IMR-90 (cell line): ENCODE results near the gene SOS1. TPM values are rescaled to one million over a fixed set of nuclear protein-coding genes. Genes with fewer than 3 reads are reported as not detected.

Experiments used
- ATAC-seq: fragments of 200-7000 bp; cut with Tn5 transposase; 2 replicates; pipeline ENCODE4 v1.9.1; 2020; ENCODE audit warnings: low read depth, mild to moderate bottlenecking, moderate library complexity
- BruUV-seq: library from RNA; stranded (reverse); fragments of 400-500 nt; replicated peaks from 2 replicates; lab custom pipeline; 2021; lab: Mats Ljungman, UMichigan
- CTCF ChIA-PET: fragments of 300-600 bp; formaldehyde crosslinking; extraction: SDS; loops from one replicate; lab custom pipeline; 2021; ENCODE audit warnings: antibody characterized with exemption; lab: Yijun Ruan, JAX
- POLR2A ChIA-PET: fragments of 300-600 bp; sonication (Branson Sonifier 250); formaldehyde crosslinking; loops from one replicate; lab custom pipeline; 2022; ENCODE audit warnings: antibody characterized with exemption; ENCODE audit not compliant: unreplicated experiment; lab: Charles Lee
- DNase-seq: peaks from one replicate; pipeline ENCODE4 v3.0.0; 2013
- H2AFZ ChIP-seq: replicated peaks from 2 replicates; pipeline ENCODE3; 2013; ENCODE audit warnings: low read length, mild to moderate bottlenecking; ENCODE audit not compliant: poor library complexity
- H2AK5ac ChIP-seq: 2 replicates; pipeline ENCODE4 v1.6.1; 2013; ENCODE audit warnings: low read depth, low read length, inconsistent platforms
- H2AK9ac ChIP-seq: replicated peaks from 2 replicates; pipeline ENCODE3; 2013; ENCODE audit warnings: mild to moderate bottlenecking, low read depth, low read length, moderate library complexity; ENCODE audit not compliant: poor library complexity
- H2BK120ac ChIP-seq: 2 replicates; pipeline ENCODE4 v1.6.1; 2013; ENCODE audit warnings: low read depth, low read length, inconsistent platforms
- H2BK15ac ChIP-seq: 3 replicates; pipeline ENCODE4 v1.6.1; 2013; ENCODE audit warnings: low read depth, low read length, inconsistent platforms
- H2BK20ac ChIP-seq: 2 replicates; pipeline ENCODE4 v1.6.1; 2013; ENCODE audit warnings: low read depth, mild to moderate bottlenecking, inconsistent platforms, low read length, moderate library complexity
- H2BK5ac ChIP-seq: 2 replicates; pipeline ENCODE4 v1.6.1; 2013; ENCODE audit warnings: mild to moderate bottlenecking, low read depth, low read length, inconsistent platforms; ENCODE audit not compliant: poor library complexity, severe bottlenecking
- H3K14ac ChIP-seq: replicated peaks from 2 replicates; pipeline ENCODE4 v1.6.1; 2013; ENCODE audit warnings: low read depth, low read length, inconsistent platforms
- H3K18ac ChIP-seq: 2 replicates; pipeline ENCODE4 v1.6.1; 2013; ENCODE audit warnings: low read depth, low read length, control low read depth
- H3K23ac ChIP-seq: 2 replicates; pipeline ENCODE4 v1.6.1; 2013; ENCODE audit warnings: low read depth, low read length, inconsistent platforms
- H3K27ac ChIP-seq: 2 replicates; pipeline ENCODE4 v1.5.1; 2013; ENCODE audit warnings: mild to moderate bottlenecking, control low read depth, low read length; ENCODE audit not compliant: insufficient read depth
- H3K27me3 ChIP-seq: 2 replicates; pipeline ENCODE4 v1.6.1; 2013; ENCODE audit warnings: low read length; ENCODE audit not compliant: control insufficient read depth, insufficient read depth
- H3K36me3 ChIP-seq: 2 replicates; pipeline ENCODE4 v1.6.1; 2013; ENCODE audit warnings: low read length, mixed read lengths; ENCODE audit not compliant: control insufficient read depth, insufficient read depth
- H3K4ac ChIP-seq: 2 replicates; pipeline ENCODE4 v1.6.1; 2013; ENCODE audit warnings: low read depth, low read length, inconsistent platforms
- H3K4me1 ChIP-seq: 2 replicates; pipeline ENCODE4 v1.6.1; 2013; ENCODE audit warnings: low read length, mixed read lengths; ENCODE audit not compliant: control insufficient read depth, insufficient read depth
- H3K4me2 ChIP-seq: 2 replicates; pipeline ENCODE4 v1.6.1; 2013; ENCODE audit warnings: low read depth, mild to moderate bottlenecking, control low read depth, low read length, moderate library complexity
- H3K4me3 ChIP-seq: 2 replicates; pipeline ENCODE4 v1.5.1; 2013; ENCODE audit warnings: low read depth, mild to moderate bottlenecking, control low read depth, low read length, moderate library complexity; ENCODE audit not compliant: insufficient read depth
- H3K56ac ChIP-seq: 2 replicates; pipeline ENCODE4 v1.6.1; 2013; ENCODE audit warnings: low read length, inconsistent platforms; ENCODE audit not compliant: insufficient read depth; ENCODE audit errors: extremely low read depth
- H3K79me1 ChIP-seq, 2 experiments: 2 replicates each; pipeline ENCODE4 v1.6.1; 2013; ENCODE audit warnings: low read length in 2 of 2, inconsistent platforms in 1 of 2, low read depth in 1 of 2
- H3K9ac ChIP-seq: 2 replicates; pipeline ENCODE4 v1.6.1; 2013; ENCODE audit warnings: low read depth, low read length, control low read depth
- H3K9me1 ChIP-seq: 2 replicates; pipeline ENCODE4 v1.6.1; 2013; ENCODE audit warnings: low read length, inconsistent platforms; ENCODE audit not compliant: insufficient read depth
- H3K9me3 ChIP-seq: 2 replicates; pipeline ENCODE4 v1.6.1; 2013; ENCODE audit warnings: low read length; ENCODE audit not compliant: control insufficient read depth, insufficient read depth
- H4K20me1 ChIP-seq: 2 replicates; pipeline ENCODE4 v1.6.1; 2013; ENCODE audit warnings: low read length, inconsistent platforms; ENCODE audit not compliant: insufficient read depth
- H4K5ac ChIP-seq: 2 replicates; pipeline ENCODE4 v1.6.1; 2013; ENCODE audit warnings: mild to moderate bottlenecking, low read depth, low read length, control low read depth
- H4K8ac ChIP-seq, 2 experiments: 2 replicates each; pipeline ENCODE4 v1.6.1; 2013; ENCODE audit warnings: low read depth in 2 of 2, low read length in 2 of 2, control low read depth in 1 of 2, inconsistent platforms in 1 of 2
- H4K91ac ChIP-seq: 2 replicates; pipeline ENCODE4 v1.6.1; 2013; ENCODE audit warnings: low read depth, low read length, inconsistent platforms; ENCODE audit not compliant: insufficient read depth
- BHLHE40 ChIP-seq: fragments of 150-350 bp; IDR thresholded peaks from 2 replicates; pipeline ENCODE4 v1.6.1; 2016; ENCODE audit warnings: mild to moderate bottlenecking, low read depth, low read length
- MAFK ChIP-seq: IDR thresholded peaks from 2 replicates; pipeline ENCODE4 v1.6.1; 2012; ENCODE audit warnings: low read depth, low read length, improper control_type of control experiment
- MXI1 ChIP-seq: IDR thresholded peaks from 2 replicates; pipeline ENCODE4 v1.6.1; 2012; ENCODE audit warnings: low read depth, mild to moderate bottlenecking, low read length, moderate library complexity, borderline replicate concordance
- POLR2A ChIP-seq: IDR thresholded peaks from 2 replicates; pipeline ENCODE4 v1.6.1; 2012; ENCODE audit warnings: mild to moderate bottlenecking, low read depth, low read length
- WGBS, 2 experiments: methylation state at CpG; one replicate each; pipeline versions ENCODE4 v1.1.5 to v1.1.7; 2013; ENCODE audit warnings: missing lambda C conversion rate in 2 of 2; ENCODE audit not compliant: insufficient read length in 1 of 2; ENCODE audit errors: extremely low coverage in 2 of 2; 5-methylcytosine and 5-hydroxymethylcytosine counted together
- dilution Hi-C: fragments of 300-500 bp; cut with HindIII; formaldehyde crosslinking; loops from one replicate; pipeline ENCODE4 v1.14.3; 2018; ENCODE audit warnings: low sequenced_read_pairs; ENCODE audit not compliant: unreplicated experiment
- in situ Hi-C: fragments of 300-500 bp; cut with MboI; formaldehyde crosslinking; loops from 3 replicates; pipeline ENCODE4 v1.14.3; 2019; ENCODE audit warnings: low sequenced_read_pairs, inconsistent platforms, mixed read lengths
- intact Hi-C: fragments of 100-400 bp; cut with micrococcal nuclease; formaldehyde crosslinking; loops from 2 replicates; pipeline ENCODE4 v1.10.0; 2022
- polyA plus RNA-seq, 3 experiments: library from polyadenylated mRNA; depleted of rRNA; stranded (reverse); fragments of >200 nt; gene quantifications; 2 replicates each; pipeline ENCODE4 v1.2.3, GENCODE V29; 2012; ENCODE audit warnings: low replicate concordance in 1 of 3
- total RNA-seq: library from RNA; depleted of rRNA; stranded (reverse); fragments of >200 nt; gene quantifications from 2 replicates; pipeline ENCODE4 v1.2.3, GENCODE V29; 2012

The SOS1 gene
- total and polyA plus RNA-seq, 2 of the 4 experiments (the other 2 are of a cell fraction): 8.2 to 11.2 TPM

GRCh38 chr2:39015424-39015823 is 105.4 kb downstream of the SOS1 start:
- H3K23ac ChIP-seq: no peak overlapping the region
- no peaks in the 10 kb centered on the region for H4K20me1 ChIP-seq
- no peaks in the 10 kb centered on the region; a peak in 1 of 4 replicates for H3K79me1 ChIP-seq
- H4K8ac ChIP-seq: no peak overlapping the region
- H2BK5ac ChIP-seq: no peak overlapping the region
- H3K4me2 ChIP-seq: no peak overlapping the region
- no peak overlapping the region for H3K4ac ChIP-seq
- DNase-seq: no peak
- H2AK5ac ChIP-seq: no peak overlapping the region
- H2BK120ac ChIP-seq: no peak overlapping the region
- POLR2A ChIA-PET: no interaction called here
- H2BK15ac ChIP-seq: no peak overlapping the region
- in situ Hi-C loops (no loop called here), dilution Hi-C loops (no loop called here), intact Hi-C loops (no loop called here)
- ATAC-seq: no peak
- H4K5ac ChIP-seq: no peak overlapping the region
- H2AK9ac ChIP-seq: no peak overlapping the region
- no peak overlapping the region for H2BK20ac ChIP-seq
- H3K18ac ChIP-seq: no peak overlapping the region
- H3K9me3 ChIP-seq: no peaks in the 10 kb centered on the region
- no CpG with 5 or more reads among the region's 1 CpG for WGBS, 2 experiments
- peaks cover 3% of the 10 kb centered on the region; the same call in 1 of the 2 replicates for H3K9me1 ChIP-seq
- TF ChIP-seq BHLHE40 (no peak), POLR2A (no peak), MAFK (no peak), MXI1 (no peak)
- H3K9ac ChIP-seq: no peak overlapping the region
- no peaks in the 10 kb centered on the region for H3K4me1 ChIP-seq
- CTCF ChIA-PET: no interaction called here
- no peak overlapping the region for H3K56ac ChIP-seq
- H3K14ac ChIP-seq: no peak overlapping the region
- no peak overlapping the region for H3K27ac ChIP-seq
- no peaks in the 10 kb centered on the region for H3K27me3 ChIP-seq
- H3K4me3 ChIP-seq: no peak overlapping the region
- no TSS peak for BruUV-seq
- no peak overlapping the region for H2AFZ ChIP-seq
- H4K91ac ChIP-seq: no peak overlapping the region
- H3K36me3 ChIP-seq: peaks cover 15% of the 10 kb centered on the region
